ENCODE data around the gene EME1.

DNA sequence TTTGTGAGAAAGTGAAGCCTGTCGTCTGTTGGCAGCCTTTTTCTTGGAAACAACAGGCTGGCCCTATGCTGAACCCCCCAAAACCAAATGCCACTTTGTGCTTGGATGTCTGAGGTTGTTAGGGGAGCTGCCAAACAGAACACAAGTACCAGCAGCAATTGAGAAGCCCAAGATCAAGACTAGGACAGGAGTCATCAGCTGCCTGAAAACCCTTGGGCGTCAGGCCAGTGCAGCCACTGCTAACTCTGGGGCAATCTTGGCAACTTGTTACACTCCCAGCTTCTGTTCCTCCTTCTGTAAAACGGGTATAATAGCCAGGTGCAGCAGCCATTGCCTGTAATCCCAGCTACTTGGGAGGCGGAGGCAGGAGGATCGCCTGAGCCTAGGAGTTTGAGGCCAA, 33.5 kb downstream of the EME1 start:
- no peak for TF ChIP-seq POLR2A (IDR thresholded peaks at IDR 0.05; ENCODE audit: low read depth, low read length)
- TF ChIP-seq POLR2AphosphoS5 (IDR thresholded peaks at IDR 0.05; ENCODE audit: low read depth, low read length) = no peak
- no peak for TF ChIP-seq SPI1 (IDR thresholded peaks at IDR 0.05; ENCODE audit: low read depth, low read length)
- no peak for TF ChIP-seq TAF1 (IDR thresholded peaks at IDR 0.05; ENCODE audit: low read depth, low read length)
- no peak for TF ChIP-seq PAX5 (IDR thresholded peaks at IDR 0.05; ENCODE audit: insufficient read depth, low read length, severe bottlenecking)
- no peak for TF ChIP-seq POU2F2 (IDR thresholded peaks at IDR 0.05; ENCODE audit: low read depth, low read length)
